Activated CD4-positive, CD25-positive, alpha-beta regulatory T cell treated with anti-CD3 and anti-CD28 coated beads, Interleukin-2, amount 50 U/mL, for 72 hours (primary cell): ENCODE measurements around the gene ARMC2.
"Not testable (repeated sequence)": the region's sequence is repeated elsewhere in the genome, so short reads cannot be mapped to it uniquely, and the experiment has no call there.

ENCODE experiments used
- DNase-seq: peaks from one replicate; pipeline ENCODE4 v3.0.0; 2021

The ARMC2 gene

DNA sequence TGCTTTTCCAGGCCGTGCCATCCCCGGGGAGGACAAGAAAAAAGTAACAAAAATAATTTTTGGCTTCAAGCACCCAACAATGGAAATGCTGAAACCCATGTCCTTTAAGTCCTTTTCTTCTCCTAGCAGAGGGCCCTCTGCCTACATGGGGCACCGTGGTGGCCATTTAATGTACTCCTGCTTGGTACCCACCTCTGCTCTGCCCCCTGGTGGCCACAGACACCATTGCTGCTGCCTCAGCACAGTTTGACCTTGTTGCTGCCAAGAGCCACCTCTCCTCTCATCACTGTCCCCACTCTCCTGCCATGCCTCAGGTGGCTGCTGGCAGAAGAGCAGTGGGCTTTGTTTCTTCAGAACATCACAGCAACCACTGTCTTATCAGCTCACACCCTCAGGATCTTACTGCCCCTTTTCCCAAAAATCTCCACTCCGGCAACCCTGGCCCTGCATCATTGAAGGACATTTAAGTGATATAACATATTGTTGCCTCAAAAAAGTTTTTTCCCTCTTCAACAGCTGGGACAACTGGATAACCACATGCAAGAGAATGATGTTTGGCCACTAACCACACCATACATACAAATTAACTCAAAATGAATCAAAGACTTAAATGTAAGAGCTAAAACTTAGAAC, 12.9 kb upstream of the ARMC2 start:
- DNase-seq, result peak; percentile 82

DNA sequence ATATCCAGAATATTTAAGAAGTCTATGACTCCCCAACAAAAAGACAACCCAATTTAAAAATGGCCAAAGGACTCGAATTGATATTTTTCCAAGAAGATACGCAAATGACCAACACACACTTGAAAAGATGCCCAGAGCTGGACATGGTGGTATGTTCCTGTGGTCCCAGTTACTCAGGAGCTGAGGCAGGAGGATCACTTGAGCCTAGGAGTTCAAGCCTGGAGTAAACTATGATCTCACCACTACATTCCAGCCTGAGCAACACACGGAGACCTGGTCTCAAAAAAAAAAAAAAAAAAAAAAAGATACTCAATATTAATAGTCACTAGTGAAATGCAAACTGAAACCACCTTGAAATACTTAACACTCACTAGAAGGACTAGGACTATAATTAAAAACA, 12.2 kb upstream of the ARMC2 start:
- no peak for DNase-seq

- no peak for DNase-seq
These were observed 10.8 kb upstream of the ARMC2 start for GRCh38 chr6:108837236-108837971.

DNA sequence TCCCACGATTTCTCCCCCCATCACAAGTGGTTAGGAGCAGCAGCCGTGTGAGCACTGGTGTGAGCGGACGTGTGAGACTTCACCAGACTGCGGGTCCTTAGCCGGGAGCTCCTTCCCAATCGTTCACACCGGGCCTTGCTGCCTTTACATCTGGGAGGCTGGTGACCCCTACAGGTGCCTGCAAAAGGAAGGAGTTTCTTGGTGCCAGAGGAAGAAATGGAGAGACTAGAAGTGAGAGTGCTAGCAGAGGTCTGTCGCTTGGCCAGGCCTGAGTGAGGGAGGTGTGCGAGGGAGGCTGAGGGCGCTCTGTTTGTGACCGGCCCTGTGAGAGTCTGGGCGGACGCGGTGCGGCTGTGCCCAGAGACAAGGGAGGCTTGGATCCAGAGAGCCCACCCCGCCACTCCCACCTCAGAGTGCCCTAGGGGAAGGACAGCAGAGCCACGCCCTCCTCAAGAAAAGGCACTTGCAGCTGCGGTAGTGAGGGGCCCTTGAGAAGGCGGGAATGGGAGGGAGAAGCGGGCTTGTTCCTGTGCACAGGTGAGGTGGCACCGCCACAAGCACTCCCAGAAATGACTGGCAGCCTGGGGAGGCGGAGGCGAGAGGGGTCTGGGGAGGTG, 10.0 kb upstream of the ARMC2 start:
- no peak for DNase-seq

- no peak for DNase-seq
These were observed 9.1 kb upstream of the ARMC2 start for GRCh38 chr6:108839083-108839642.

- DNase-seq, result no peak
These were observed 7.3 kb upstream of the ARMC2 start for GRCh38 chr6:108840919-108841318.

DNA sequence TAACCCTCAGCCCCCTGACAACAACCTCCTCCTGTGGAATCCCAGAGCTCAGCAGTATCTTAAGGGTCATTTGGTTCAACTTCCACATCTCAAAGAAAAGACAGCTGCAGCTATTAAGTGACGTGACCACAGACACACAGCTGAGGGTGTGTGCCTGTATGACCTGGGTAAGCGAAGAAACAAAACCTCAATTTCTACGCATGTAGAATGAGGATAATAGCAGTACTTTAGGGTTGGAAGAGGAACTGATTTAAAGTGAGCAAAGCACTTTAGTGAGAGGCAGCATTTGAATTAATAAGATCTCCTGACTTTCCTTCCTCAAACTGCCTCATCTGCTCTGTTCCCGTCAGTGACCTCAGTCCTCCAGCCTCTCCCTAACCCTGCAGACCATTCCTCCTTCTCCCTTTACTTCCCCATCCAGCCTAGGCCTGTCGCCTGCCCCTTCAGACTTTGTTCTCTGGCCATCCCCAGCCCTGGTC, 6.8 kb upstream of the ARMC2 start:
- DNase-seq, result no peak

DNA sequence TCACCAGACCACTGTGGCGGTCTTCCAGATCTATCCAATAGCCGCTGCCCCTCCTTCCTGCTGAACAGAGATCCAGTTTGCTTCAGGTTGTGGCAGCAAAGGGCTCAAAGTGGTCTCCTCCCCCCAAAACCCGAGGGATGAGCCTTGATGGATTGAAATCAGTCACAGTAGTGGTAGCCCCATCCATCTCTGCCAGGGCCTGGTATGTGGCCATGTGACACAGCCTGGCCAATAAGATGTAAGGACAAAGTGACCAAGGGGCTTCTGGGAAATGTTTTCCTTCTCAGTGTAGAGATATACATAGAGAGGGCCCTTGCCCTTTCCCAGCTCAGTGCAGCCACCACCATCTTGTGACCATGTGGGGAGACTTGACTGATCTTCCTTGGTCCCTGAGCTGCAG, 4.1 kb upstream of the ARMC2 start:
- no peak for DNase-seq

GRCh38 chr6:108845145-108845544, 3.1 kb upstream of the ARMC2 start:
- no peak for DNase-seq

GRCh38 chr6:108846101-108846500, 2.1 kb upstream of the ARMC2 start:
- no peak for DNase-seq

DNA sequence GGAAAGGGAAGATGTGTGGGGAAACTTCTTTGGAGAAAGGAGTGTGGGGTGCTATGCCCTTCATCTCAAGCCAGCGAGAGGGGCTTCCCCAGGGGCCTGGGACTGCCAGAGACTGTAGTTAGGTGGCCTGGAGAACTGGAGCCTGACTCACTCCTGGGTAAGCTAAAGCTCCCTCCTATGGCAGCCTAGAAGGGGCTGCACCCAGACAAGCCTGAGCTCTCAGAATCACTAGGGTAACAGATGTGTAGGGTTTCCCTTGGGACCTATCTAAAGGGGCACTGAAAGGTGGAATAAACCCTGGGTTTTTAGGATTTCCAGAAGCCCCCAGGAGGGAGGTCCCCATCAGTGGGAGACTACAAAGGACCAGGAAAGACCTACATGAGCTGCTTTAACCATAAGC, 1.6 kb upstream of the ARMC2 start:
- no peak for DNase-seq

- no peak for DNase-seq
These were observed 495 bp upstream of the ARMC2 start for GRCh38 chr6:108847738-108848115.

- no peak for DNase-seq
These were observed 2.6 kb downstream of the ARMC2 start for GRCh38 chr6:108850669-108851465.

DNA sequence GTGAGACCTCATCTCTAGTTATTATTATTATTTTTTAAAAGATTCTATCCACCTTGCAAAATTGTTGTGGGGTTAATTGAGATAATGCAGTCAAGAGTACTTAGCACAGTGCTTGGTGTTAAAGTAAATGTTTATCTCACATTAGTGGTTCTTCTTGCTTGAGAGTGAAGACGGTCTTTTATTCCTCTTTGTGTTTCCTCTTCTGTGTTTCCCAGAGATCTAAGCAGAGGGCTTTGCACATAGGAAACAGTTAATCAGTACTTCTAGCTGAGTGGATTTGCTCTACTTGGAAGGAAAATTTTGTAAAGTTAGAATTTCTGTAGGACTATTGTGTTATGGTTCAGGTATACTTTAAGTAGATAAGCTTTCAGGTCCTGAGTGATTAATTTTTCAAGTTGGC, 3.5 kb downstream of the ARMC2 start:
- DNase-seq, result no peak

DNA sequence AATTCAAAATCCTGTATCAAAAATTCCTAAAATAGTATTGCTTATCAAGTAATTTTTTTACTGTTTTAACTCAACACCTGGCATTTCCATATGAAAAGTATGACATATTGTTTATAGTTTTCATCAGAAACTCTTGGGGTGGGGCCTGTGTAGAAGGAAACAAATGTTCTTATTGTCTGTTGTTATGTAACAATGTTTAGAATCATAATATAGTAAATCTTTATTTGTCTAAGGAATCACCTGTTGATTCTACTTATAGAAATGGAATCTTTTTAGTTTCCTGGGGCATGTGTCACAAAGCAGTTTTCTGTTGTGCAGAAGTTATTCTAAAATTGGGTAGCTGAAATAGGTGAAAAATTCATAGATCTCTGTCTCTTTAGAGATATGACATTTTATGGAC, 4.9 kb downstream of the ARMC2 start:
- no peak for DNase-seq

DNA sequence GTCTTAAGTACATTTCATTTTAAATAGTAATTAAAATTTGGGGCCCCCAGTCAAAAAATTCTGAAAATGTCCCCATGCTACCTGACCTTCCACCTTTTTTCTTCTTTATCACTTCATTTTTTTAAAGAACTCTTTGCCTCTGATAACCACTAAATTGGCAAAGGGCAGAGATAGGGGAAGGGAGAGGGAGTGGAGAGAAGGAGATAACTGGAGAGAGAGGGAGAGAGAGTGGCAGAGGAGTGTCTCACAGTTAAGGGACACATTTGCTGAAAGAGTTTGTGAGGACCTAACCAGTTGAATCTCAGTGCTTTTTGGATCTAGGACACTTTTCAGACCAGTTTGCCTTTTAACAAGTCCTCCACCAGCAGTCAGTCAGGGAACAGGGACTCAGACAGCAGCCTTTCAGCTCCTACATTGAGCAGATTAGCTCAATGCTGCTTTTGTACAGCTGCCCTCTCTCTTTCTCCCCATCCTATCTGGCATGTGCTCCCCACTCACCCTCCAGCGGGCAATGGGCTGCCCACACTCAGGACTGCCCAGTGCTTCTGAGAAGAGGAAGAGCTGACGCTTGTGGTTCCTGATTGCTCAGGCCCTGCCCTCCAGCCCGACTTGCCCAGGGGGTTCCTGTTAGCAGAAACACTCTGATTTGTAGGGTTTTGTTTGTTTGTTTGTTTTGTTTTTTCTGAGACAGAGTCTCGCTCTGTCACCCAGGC, 14.4 kb downstream of the ARMC2 start:
- no peak for DNase-seq

DNA sequence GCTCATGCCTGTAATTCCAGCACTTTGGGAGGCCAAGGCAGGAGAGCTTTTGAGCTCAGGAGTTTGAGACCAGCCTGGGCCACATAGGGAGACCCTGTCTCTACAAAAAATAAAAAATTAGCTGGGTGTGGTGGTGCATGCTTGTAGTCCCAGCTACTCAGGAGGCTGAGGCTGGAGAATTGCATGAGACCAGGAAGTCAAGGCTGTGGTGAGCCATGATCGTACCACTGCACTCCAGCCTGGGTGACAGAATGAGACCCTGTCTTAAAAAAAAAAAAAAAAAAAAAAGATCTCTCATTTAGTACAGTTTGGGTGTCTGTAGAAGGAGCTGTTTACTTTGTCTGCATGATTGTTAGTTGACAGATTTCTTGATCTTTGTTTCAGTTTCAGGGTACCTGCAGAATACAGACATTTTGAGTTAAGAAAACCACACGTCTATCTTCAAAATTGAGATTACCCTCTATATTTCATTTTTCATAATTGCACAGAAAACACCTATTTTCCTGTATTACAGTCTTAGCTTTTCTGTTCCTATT, 17.6 kb downstream of the ARMC2 start:
- DNase-seq, result not testable (repeated sequence)

GRCh38 chr6:108866798-108867197, 18.6 kb downstream of the ARMC2 start:
- no peak for DNase-seq

- DNase-seq, result no peak
These were observed 20.4 kb downstream of the ARMC2 start for GRCh38 chr6:108868647-108869046.

DNA sequence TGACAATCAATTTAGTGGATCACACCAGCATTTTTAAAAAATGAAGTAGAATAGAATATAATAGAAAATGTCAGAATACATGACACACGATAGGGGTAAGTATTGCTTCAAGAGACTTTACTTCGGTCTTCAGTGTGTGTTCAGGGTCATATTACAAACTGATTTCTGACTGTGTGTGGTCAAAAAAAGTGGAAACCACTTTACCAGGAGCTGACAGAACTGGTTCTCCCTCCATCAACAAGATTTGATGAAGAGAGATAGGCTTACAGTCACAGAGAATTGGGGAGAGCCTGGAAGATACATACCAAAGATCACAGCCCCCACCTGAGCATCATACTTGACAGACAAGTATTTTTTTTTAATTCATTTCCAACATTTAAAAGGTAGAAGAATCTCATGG, 21.7 kb downstream of the ARMC2 start:
- DNase-seq, result no peak

GRCh38 chr6:108870357-108870756, 22.1 kb downstream of the ARMC2 start:
- DNase-seq, result no peak

GRCh38 chr6:108872141-108872557, 23.9 kb downstream of the ARMC2 start:
- DNase-seq, result no peak
